ENCODE data around the gene NEUROD2. TPM values are rescaled to one million over a fixed set of nuclear protein-coding genes. Genes with fewer than 3 reads are reported as not detected.

The NEUROD2 gene
- total RNA-seq, 2 donors from 2014 or later, result not detected

- H3K36me3 ChIP-seq (ENCODE audit: control insufficient read depth, insufficient read depth, low read length), result no peaks in the 10 kb centered on the region
- H3K4me1 Mint-ChIP-seq, result peaks cover 29% of the 10 kb centered on the region
- no peaks in the 10 kb centered on the region for H3K9me3 ChIP-seq (ENCODE audit: control insufficient read depth, low read length)
- no peak overlapping the region for H3K4me3 ChIP-seq (ENCODE audit: low read length)
- 88 to 100% methylated on average over 1 to 2 of the region's 2 CpGs for WGBS, 2 experiments (ENCODE audit: insufficient coverage in 1 of 2, insufficient read length in 1 of 2)
- TF ChIP-seq CTCF (conservative IDR thresholded peaks at IDR 0.05), result no peak
- H3K27ac Mint-ChIP-seq, result no peak overlapping the region
- no peaks in the 10 kb centered on the region for H3K27me3 Mint-ChIP-seq (ENCODE audit: insufficient read depth)
- no peak overlapping the region for H3K9ac ChIP-seq (ENCODE audit: extremely low read depth, low read length, poor library complexity, severe bottlenecking)
- H3K36me3 Mint-ChIP-seq (ENCODE audit: low read depth), result no peaks in the 10 kb centered on the region
- no peaks in the 10 kb centered on the region for H3K4me1 ChIP-seq (ENCODE audit: control insufficient read depth, insufficient read depth, low read length)
- no peak overlapping the region for H3K27ac ChIP-seq (ENCODE audit: low read depth, low read length)
- H3K4me3 Mint-ChIP-seq, result no peak overlapping the region
- no peak for DNase-seq
- H3K27me3 ChIP-seq (ENCODE audit: control insufficient read depth, insufficient read depth, low read length, poor library complexity, severe bottlenecking), result no peaks in the 10 kb centered on the region
- H3K9me3 Mint-ChIP-seq, result no peaks in the 10 kb centered on the region
Observed at GRCh38 chr17:39639043-39639442, 31.3 kb upstream of the NEUROD2 start.

- H3K4me1 Mint-ChIP-seq, result peaks cover 27% of the 10 kb centered on the region
- Histone ChIP-seq H3K9me3 (ENCODE audit: control insufficient read depth, low read length) (no peaks in the 10 kb centered on the region), H3K4me1 (ENCODE audit: control insufficient read depth, insufficient read depth, low read length) (no peaks in the 10 kb centered on the region), H3K27ac (ENCODE audit: low read depth, low read length) (no peak overlapping the region), H3K36me3 (ENCODE audit: control insufficient read depth, insufficient read depth, low read length) (no peaks in the 10 kb centered on the region), H3K9ac (ENCODE audit: extremely low read depth, low read length, poor library complexity, severe bottlenecking) (no peak overlapping the region), H3K27me3 (ENCODE audit: control insufficient read depth, insufficient read depth, low read length, poor library complexity, severe bottlenecking) (no peaks in the 10 kb centered on the region), H3K4me3 (ENCODE audit: low read length) (peak overlapping the region; percentile 84)
- TF ChIP-seq CTCF (conservative IDR thresholded peaks at IDR 0.05), result no peak
- WGBS, 2 experiments (ENCODE audit: insufficient coverage in 1 of 2, insufficient read length in 1 of 2), result 92 to 97% methylated on average over 4 to 7 of the region's 7 CpGs
- DNase-seq, result no peak
- H3K9me3 Mint-ChIP-seq, result no peaks in the 10 kb centered on the region
- H3K27me3 Mint-ChIP-seq (ENCODE audit: insufficient read depth), result no peaks in the 10 kb centered on the region
- H3K27ac Mint-ChIP-seq, result no peak overlapping the region
- H3K36me3 Mint-ChIP-seq (ENCODE audit: low read depth), result no peaks in the 10 kb centered on the region
- peak overlapping the region; percentile 86 for H3K4me3 Mint-ChIP-seq
Observed at GRCh38 chr17:39638317-39638716, 30.6 kb upstream of the NEUROD2 start.

GRCh38 chr17:39636927-39637736, 29.4 kb upstream of the NEUROD2 start, which contains the start of gene STARD3:
Gene STARD3, plus strand, starts transcription at chr17:39637144. Its CDS starts 16,388 bp downstream, at chr17:39653532.
- H3K27ac Mint-ChIP-seq, result peak within 1 kb of the TSS; percentile 65
- no peaks in the 10 kb centered on the region for H3K27me3 ChIP-seq (ENCODE audit: control insufficient read depth, insufficient read depth, low read length, poor library complexity, severe bottlenecking)
- H3K4me1 ChIP-seq (ENCODE audit: control insufficient read depth, insufficient read depth, low read length), result no peaks in the 10 kb centered on the region
- peak; percentile 99 for DNase-seq
- H3K36me3 Mint-ChIP-seq (ENCODE audit: low read depth), result no peaks in the 10 kb centered on the region
- WGBS, 2 experiments (ENCODE audit: insufficient coverage in 1 of 2, insufficient read length in 1 of 2), result 0 to 1% methylated on average over 15 to 68 of the region's 69 CpGs
- H3K4me3 ChIP-seq (ENCODE audit: low read length), result peak within 1 kb of the TSS; percentile 84
- H3K27ac ChIP-seq (ENCODE audit: low read depth, low read length), result no peak within 1 kb of the TSS
- peak within 1 kb of the TSS; percentile 40 for H3K9ac ChIP-seq (ENCODE audit: extremely low read depth, low read length, poor library complexity, severe bottlenecking)
- peak within 1 kb of the TSS; percentile 86 for H3K4me3 Mint-ChIP-seq
- peak; percentile 47 for TF ChIP-seq CTCF (conservative IDR thresholded peaks at IDR 0.05)
- no peaks in the 10 kb centered on the region for H3K9me3 ChIP-seq (ENCODE audit: control insufficient read depth, low read length)
- H3K36me3 ChIP-seq (ENCODE audit: control insufficient read depth, insufficient read depth, low read length), result no peaks in the 10 kb centered on the region
- no peaks in the 10 kb centered on the region for H3K9me3 Mint-ChIP-seq
- peaks cover 27% of the 10 kb centered on the region for H3K4me1 Mint-ChIP-seq
- no peaks in the 10 kb centered on the region for H3K27me3 Mint-ChIP-seq (ENCODE audit: insufficient read depth)

All from endodermal cell (in vitro differentiated cells).